GM19240 (cell line): ENCODE measurements around the gene HDAC3.
A peak's percentile ranks its signal among the peaks of the same experiment; 100 is the strongest.

Source experiments
- DNase-seq: peaks from one replicate; pipeline ENCODE4 v3.0.0; 2011; ENCODE audit warnings: low spot score; ENCODE audit not compliant: insufficient read length

Gene HDAC3

GRCh38 chr5:141605523-141606277 is 30.9 kb downstream of the HDAC3 start:
- peak; percentile 29 for DNase-seq

- DNase-seq = no peak
These were observed 32.5 kb downstream of the HDAC3 start for GRCh38 chr5:141603923-141604717.

GRCh38 chr5:141602606-141603005 is 34.0 kb downstream of the HDAC3 start:
- no peak for DNase-seq

GRCh38 chr5:141598391-141599345 is 38.0 kb downstream of the HDAC3 start:
- DNase-seq = no peak

GRCh38 chr5:141597814-141598213 is 38.8 kb downstream of the HDAC3 start:
- DNase-seq = no peak

GRCh38 chr5:141597394-141597793 is 39.3 kb downstream of the HDAC3 start:
- DNase-seq = no peak

GRCh38 chr5:141596867-141597266 is 39.8 kb downstream of the HDAC3 start:
- no peak for DNase-seq

GRCh38 chr5:141590127-141590526 is 46.5 kb downstream of the HDAC3 start:
- DNase-seq = no peak

GRCh38 chr5:141586246-141586645 is 50.4 kb downstream of the HDAC3 start:
- no peak for DNase-seq

- no peak for DNase-seq
These were observed 51.1 kb downstream of the HDAC3 start for GRCh38 chr5:141585594-141585993.

GRCh38 chr5:141574122-141574510 is 62.5 kb downstream of the HDAC3 start:
- no peak for DNase-seq

GRCh38 chr5:141573489-141574121 is 63.0 kb downstream of the HDAC3 start:
- no peak for DNase-seq
